ENCODE data around the gene PCSK5.

DNA sequence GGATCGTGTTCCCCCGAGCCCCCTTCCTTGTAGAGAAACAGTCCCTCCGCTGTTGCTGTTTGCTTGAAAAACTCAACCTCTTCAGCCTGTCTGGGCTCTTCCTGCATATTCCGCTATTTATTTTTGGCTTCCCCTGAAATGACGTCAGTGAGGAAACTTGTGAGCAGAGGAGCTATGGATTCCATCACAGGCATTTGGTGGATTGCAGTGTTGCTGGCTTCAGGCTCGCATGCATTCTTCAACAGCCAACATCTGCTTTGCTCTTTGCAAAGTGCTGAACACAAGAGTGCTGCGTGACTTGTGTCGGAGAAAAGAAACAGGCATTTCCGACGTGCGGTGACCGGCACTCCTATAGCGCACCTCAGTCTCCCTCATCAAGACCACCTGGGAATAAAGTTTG lies 271.1 kb downstream of the PCSK5 start:
- TF ChIP-seq, protein P1, sequence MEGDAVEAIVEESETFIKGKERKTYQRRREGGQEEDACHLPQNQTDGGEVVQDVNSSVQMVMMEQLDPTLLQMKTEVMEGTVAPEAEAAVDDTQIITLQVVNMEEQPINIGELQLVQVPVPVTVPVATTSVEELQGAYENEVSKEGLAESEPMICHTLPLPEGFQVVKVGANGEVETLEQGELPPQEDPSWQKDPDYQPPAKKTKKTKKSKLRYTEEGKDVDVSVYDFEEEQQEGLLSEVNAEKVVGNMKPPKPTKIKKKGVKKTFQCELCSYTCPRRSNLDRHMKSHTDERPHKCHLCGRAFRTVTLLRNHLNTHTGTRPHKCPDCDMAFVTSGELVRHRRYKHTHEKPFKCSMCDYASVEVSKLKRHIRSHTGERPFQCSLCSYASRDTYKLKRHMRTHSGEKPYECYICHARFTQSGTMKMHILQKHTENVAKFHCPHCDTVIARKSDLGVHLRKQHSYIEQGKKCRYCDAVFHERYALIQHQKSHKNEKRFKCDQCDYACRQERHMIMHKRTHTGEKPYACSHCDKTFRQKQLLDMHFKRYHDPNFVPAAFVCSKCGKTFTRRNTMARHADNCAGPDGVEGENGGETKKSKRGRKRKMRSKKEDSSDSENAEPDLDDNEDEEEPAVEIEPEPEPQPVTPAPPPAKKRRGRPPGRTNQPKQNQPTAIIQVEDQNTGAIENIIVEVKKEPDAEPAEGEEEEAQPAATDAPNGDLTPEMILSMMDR (IDR thresholded peaks at IDR 0.05; ENCODE audit: poor library complexity) = no peak
- no peak for TF ChIP-seq EZH2 (IDR thresholded peaks at IDR 0.05; ENCODE audit: borderline replicate concordance)
- no peak for TF ChIP-seq EZH2phosphoT487 (IDR thresholded peaks at IDR 0.05; ENCODE audit: low read depth, severe bottlenecking, unreplicated experiment)
